Head of caudate nucleus (tissue), 42 donors: Measurements from ENCODE around the gene TRIM43B.
"Not testable (repeated sequence)": the region's sequence is repeated elsewhere in the genome, so short reads cannot be mapped to it uniquely, and the experiment has no call there.

ENCODE experiments used
- DNase-seq, 42 donors: peaks; one replicate each; pipeline versions ENCODE4 v3.0.0 to v3.0.0-alpha.2; 2020 to 2021; ENCODE audit warnings: mixed read lengths in 7 of 42
- intact Hi-C: fragments of 100-400 bp; cut with DNase I; formaldehyde crosslinking; loops from one replicate; pipeline ENCODE4 v1.15.0; 2022

TRIM43B gene

DNA sequence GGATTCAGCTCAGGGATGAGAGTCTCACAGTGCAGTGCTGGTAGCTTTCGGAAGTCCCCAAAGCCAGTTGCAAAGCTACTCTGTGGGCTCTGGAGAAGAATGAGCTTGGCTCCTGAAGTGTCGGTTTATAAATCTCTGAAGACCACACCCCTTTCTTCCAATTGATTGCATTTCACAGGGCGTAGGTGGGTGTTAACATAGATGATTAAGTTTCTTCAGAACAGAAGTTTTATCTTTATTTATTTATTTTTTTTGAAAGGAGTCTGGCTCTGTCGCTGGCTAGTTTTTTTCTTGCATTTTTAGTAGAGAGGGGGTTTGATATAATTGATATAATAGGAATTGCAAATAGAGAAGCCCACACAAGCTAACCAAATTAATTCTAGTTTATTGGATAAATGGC lies at the start of gene TRIM43B:
TRIM43B (minus strand) TSS at position 101 of the 400 bp plus-strand sequence. CDS start 2,040 bp downstream, outside the sequence.
- DNase-seq, intact Hi-C loops: not testable (repeated sequence)

DNA sequence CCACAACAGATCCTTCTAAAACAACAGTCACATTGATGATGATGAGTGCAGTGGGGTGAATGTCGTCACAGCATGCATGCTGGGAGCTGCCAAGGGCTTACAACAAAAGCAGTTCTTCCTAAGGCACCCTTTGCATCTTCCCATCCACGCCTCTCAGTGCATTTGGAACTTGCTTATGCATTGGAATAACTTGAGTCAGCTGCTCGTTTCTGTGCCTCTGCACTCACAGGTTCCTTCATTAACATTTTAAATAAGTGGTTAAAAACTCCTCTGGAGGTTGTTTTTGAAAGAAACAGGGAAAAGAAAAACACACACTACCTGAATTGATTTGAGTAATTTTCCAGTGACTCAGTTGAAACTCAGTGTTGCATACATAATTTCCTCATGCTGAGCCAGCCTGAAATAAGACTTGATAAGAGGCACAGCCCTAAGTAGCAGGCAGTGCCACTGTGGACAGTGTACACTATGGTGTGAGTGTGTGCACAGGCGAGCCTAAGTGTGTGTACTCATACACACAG lies 46.8 kb upstream of the TRIM43B start:
- intact Hi-C loops: no loop called here

DNA sequence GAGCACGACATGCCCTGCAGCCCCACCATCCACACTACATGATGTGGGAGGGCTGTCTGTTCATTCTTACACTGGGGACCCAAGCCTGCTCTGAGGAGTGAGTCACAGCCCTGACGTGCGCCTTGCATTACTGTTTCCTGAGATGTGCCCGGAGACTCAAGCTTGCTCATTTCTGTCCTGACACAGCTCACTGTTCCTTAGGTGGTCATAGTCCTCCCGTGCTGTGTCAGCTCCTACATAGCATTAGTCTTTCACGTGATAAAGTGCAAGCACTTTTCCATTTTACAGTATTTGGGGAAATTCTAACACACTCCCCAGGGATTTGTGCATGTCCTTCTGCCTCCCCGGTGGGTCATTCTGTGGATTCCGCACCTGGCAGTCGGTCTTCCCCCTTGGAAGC lies 46.2 kb upstream of the TRIM43B start:
- intact Hi-C loops: no loop called here
- DNase-seq: peak in 30 of 42 donors; percentile 28 to 81 (median 54)

More for the DNA sequence above, 46.8 kb upstream of the TRIM43B start:
- peak in 17 of 42 donors; percentile 23 to 69 (median 38) for DNase-seq

DNA sequence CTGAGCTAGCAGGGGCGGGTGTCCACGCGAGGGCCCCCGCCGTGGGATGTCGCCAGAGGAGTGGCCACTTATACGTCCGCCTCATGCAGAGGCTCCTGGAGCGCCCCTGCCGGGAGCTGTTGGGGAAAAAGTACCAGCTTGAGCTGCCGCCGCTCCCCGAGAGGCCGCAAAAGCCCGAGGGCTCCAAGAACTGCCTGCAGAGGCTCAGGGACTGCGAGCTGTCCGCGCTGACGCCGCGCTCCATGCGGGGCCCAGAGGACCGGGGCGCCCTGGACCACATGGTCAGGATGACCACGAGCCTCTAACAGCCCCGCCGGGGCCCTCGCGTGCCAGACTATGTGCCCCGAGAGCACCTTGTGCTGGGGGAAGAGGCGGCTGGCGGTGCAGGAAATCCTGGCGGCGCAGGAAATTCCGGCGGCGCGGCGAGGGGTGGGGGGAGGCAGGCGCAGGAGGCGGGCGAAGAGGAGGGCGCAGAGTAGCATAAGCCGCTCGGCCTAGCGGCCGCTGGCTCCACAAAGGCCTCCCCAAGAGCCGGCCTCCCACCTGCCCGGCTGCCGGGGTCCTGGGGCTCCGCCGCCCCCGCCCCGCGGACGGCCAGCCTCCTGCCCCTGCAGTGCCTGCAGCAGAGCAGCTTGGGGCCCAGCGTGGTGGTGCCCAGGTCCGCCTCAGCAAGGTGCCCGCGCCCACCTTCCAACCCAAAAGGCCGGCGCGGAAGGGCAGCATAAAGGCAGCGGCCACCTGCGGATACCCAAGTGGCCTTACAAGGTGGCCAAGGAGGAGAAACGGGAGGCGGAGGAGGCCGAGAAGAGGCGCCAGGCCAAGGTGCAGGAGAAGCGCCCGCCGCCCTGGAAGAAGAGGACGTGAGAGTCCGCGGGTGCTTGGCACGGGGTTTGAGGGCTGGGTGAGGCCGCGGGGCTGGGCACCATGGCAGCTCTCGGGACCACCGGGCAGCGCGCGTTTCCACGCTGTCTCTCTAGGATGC lies 42.1 kb upstream of the TRIM43B start:
- intact Hi-C loops: no loop called here

DNA sequence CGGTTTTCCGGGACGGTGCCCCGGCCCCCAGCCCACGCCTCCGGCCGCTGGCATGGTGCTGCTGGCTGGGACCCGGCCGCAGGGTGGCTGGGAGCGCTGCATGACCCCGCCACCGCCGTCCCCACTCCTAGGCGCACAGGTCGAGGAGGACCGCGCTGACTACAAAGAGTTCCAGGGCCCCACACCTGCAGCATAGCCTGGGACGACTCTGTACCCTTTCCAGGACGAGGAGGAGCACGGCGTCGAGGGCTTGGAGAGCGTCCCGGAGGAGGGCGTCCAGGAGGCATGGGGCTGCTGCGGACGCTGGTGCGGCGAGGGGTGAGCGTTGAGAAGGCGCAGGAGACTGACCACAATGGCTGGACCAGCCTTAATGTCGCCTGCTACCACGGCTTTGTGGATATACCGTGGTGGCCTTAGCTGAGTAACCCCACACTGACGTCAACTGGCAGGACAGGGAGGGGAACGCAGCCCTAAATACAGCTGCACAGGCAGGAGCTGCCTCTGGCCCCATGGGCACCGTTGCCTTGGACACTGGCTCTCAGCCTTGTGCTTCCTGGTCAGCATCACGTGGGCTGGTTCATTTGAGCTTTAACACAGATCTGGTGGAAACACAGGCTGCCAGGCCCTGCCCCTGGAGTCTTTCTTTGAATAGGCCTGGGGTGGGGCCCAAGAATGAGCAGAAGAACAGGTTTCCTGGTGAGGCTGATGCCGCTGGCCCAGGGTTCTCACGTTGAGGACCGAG lies 40.9 kb upstream of the TRIM43B start:
- DNase-seq: peak in 26 of 42 donors; percentile 3 to 75 (median 45)
- intact Hi-C loops: no loop called here

More for the DNA sequence above, 42.1 kb upstream of the TRIM43B start:
- DNase-seq: peak; percentile 55 to 91 (median 83)

DNA sequence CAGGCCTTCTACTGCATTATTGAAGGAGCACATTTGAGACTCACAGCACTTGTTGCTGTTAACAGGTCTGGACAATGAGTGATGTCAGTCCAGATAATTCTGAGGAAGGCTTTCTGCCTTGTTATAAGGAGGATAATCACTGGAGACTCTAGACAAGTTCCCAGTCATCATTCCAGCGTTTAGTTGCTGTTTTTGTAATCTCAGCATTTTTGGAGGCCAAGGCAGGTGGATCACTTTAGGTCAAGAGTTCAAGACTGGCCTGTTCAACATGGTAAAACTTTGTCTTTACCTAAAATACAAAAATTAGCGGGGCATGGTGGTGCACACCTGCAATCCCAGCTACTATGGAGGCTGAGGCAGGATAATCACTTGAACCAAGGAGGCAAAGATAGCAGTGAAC lies 39.6 kb upstream of the TRIM43B start:
- intact Hi-C loops: no loop called here
- DNase-seq: no peak

DNA sequence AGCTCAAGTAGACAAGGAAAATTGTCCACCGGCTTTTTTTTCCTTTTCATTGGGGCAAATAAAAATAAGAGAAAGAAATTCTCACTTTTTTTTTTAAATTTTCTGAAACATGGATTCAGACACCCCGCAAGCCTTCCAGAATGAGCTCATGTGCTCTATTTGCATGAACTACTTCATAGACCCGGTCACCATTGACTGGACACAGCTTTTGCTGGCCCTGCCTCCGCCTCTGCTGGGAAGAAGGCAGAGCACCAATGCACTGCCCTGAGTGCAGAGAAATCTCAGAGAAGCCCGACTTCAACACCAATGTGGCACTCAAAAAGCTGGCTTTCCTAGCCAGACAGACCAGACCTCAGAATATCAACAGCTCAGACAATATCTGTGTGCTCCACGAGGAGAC lies 30.2 kb upstream of the TRIM43B start:
- DNase-seq: no peak
- intact Hi-C loops: no loop called here

GRCh38 chr2:95514226-95514625 lies 29.7 kb upstream of the TRIM43B start:
- intact Hi-C loops, DNase-seq: not testable (repeated sequence)

- intact Hi-C loops: no loop called here
- no peak for DNase-seq
Observed at GRCh38 chr2:95509408-95509807, 24.9 kb upstream of the TRIM43B start.

DNA sequence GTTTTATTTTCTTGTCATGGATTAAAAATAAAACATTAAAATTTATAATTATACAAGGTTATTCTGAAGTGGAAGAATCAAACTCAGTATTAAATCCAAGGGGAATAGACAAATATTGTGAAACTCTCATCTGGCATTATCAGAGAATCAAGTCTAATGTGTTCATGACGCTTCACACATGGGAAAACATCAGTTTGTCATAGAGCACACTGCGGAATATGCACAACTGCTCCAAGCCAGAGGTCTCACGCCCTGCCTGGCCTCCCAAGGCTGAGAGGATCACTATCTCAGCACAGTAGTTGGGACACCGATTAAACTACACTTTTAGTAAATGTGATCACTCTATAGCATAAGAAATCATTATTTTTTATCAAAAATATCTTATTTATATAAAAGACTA lies 20.7 kb upstream of the TRIM43B start:
- DNase-seq: no peak
- intact Hi-C loops: no loop called here

GRCh38 chr2:95500854-95501253 lies 16.3 kb upstream of the TRIM43B start:
- no peak for DNase-seq
- intact Hi-C loops: no loop called here

- DNase-seq, intact Hi-C loops: not testable (repeated sequence)
Observed at GRCh38 chr2:95492076-95492475, 7.5 kb upstream of the TRIM43B start.

- intact Hi-C loops, DNase-seq: not testable (repeated sequence)
Observed at GRCh38 chr2:95475025-95475424, 9.5 kb downstream of the TRIM43B start.

- DNase-seq: not testable (repeated sequence)
Observed at GRCh38 chr2:95467984-95468383, 16.6 kb downstream of the TRIM43B start.

GRCh38 chr2:95466572-95466971 lies 18.0 kb downstream of the TRIM43B start:
- intact Hi-C loops, DNase-seq: not testable (repeated sequence)

More at GRCh38 chr2:95467984-95468383, 16.6 kb downstream of the TRIM43B start:
- intact Hi-C loops: not testable (repeated sequence)

GRCh38 chr2:95463292-95463691 lies 21.3 kb downstream of the TRIM43B start:
- DNase-seq, intact Hi-C loops: not testable (repeated sequence)

- DNase-seq, intact Hi-C loops: not testable (repeated sequence)
Observed at GRCh38 chr2:95445317-95445716, 39.2 kb downstream of the TRIM43B start.

DNA sequence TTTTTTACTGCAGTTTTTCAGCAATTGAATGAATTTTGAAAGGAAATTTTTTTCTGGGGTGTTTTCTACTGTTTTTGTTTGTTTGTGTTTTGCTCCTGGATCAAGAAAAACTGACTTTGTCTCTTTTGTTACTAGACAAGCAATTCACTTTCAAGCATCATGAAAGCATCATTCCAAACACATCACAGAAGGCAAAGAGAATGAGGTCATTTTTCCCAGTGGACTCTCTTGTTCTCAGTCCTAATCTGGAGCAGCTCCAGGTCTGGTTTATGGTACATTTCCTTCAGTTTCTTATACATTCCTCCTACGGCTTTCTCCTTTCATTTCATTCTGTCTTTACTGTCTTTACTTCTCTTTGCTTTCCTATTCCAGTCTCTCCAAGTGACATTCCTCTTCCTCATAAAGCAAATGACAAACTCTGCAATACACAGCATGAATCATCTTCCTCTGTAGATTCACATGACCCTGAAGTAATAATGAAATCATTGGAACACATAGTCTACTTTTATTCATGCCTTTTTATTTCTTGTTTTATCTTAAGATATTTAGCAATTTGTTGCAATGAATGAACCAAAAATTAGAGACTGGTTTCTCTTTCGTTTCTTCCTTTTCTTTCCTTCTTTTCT lies 42.0 kb downstream of the TRIM43B start:
- DNase-seq, intact Hi-C loops: not testable (repeated sequence)

DNA sequence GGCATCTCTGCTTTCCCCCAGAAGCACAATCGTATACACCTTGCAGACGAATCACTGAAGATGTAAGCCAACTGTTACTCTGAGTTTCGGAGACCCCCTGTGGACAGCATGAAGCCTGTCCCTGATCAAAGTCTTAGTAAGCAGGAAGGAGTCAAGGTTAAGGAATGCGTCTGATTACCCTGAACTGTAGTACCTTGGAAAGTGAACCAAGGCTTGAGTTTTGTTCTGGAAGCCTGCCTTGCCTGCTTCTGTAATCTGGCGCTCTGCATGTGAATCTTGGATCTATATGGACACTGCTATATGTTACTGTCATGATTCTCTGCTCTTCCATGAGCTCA lies 48.7 kb downstream of the TRIM43B start:
- DNase-seq, intact Hi-C loops: not testable (repeated sequence)
